Loucy (cell line): ENCODE measurements around the gene ZIC1.

Experiments used
- CTCF ChIP-seq: fragments of 200-600 bp; sonication (generic); conservative IDR thresholded peaks from 2 replicates; pipeline ENCODE4 v1.5.1; 2014; ENCODE audit warnings: mild to moderate bottlenecking, antibody characterized with exemption, low read length
- EZH2phosphoT487 ChIP-seq: fragments of 200-600 bp; IDR thresholded peaks from 2 replicates; pipeline ENCODE4 v1.6.1; 2018; ENCODE audit warnings: antibody characterized with exemption, mild to moderate bottlenecking, moderate library complexity, borderline replicate concordance

- TF ChIP-seq CTCF: peak; percentile 43
- no peak for TF ChIP-seq EZH2phosphoT487
Measured at GRCh38 chr3:147415874-147416273, 6.7 kb downstream of the ZIC1 start.
